NCI-H82 treated with DMSO at 0.1 percent for 48 hours (cell line): ENCODE results near the gene RNF180.

Experiments used
- DNase-seq: peaks from one replicate; lab custom pipeline; 2025; ENCODE audit not compliant: unreplicated experiment; lab: John Stamatoyannopoulos, UW

The RNF180 gene, protein sequence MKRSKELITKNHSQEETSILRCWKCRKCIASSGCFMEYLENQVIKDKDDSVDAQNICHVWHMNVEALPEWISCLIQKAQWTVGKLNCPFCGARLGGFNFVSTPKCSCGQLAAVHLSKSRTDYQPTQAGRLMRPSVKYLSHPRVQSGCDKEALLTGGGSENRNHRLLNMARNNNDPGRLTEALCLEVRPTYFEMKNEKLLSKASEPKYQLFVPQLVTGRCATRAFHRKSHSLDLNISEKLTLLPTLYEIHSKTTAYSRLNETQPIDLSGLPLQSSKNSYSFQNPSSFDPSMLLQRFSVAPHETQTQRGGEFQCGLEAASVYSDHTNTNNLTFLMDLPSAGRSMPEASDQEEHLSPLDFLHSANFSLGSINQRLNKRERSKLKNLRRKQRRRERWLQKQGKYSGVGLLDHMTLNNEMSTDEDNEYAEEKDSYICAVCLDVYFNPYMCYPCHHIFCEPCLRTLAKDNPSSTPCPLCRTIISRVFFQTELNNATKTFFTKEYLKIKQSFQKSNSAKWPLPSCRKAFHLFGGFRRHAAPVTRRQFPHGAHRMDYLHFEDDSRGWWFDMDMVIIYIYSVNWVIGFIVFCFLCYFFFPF

GRCh38 chr5:64165500-64166200 is at the start of gene RNF180:
Gene RNF180 (plus strand): TSS chr5:64165843. CDS start chr5:64200808, 34,965 bp downstream.
- DNase-seq = no peak

DNA sequence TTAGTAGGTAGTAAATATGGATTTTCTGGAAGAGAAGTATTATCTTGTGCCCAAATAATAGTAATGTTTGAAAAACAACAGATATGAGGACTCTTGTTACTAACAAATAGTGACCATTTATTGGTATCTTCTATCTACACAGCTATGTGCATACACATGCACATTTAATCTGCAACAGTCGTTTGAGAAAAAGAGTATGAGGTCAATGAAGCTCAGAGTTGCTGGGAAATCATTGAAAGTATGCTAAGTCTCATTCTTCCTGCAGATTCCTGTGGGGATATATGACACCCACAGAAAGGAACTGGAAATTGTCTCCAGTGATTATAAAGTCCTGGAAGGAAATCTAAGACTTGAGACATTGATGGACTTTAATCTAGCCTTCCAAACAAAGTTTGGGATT is 40.1 kb upstream of the RNF180 start:
- DNase-seq = no peak

- DNase-seq = no peak
Measured at GRCh38 chr5:64126202-64126741, 39.4 kb upstream of the RNF180 start.

- no peak for DNase-seq
Measured at GRCh38 chr5:64140018-64140417, 25.6 kb upstream of the RNF180 start.

DNA sequence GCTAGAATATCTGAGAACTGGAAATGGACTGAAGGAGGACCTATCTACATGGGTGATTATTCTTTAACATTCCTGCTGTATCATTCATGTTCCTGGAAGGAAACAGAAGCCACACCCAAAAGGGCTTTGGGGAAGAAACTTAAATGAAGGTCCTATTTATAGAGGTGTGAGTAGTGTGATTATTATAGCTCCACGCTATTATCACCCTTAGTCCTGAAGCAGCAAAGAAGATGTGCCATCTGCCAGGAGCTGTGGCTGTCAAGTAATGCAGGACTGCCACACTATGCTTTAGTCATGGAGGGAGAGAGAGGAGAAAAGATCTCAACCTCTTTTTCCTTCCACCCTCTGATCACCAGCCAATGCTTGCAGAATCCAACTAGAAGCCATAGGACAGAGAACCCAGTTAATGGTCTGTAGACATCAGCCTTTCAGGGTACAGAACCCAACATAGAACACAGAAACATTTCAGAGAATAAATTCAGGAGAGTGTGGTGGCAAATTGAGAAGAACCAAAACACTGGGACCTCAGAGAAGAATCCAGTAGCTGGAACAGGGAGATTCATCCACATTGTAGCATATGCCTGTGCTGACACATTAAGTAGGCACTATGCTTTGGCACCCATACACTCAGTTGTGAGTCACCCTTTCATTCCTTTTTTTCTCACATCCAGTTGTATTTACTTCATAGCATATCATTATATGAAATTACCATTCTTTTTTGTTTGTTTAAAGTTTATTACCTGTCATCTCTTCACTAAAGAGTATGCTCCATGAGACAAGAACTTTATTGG is 21.0 kb upstream of the RNF180 start:
- no peak for DNase-seq

DNA sequence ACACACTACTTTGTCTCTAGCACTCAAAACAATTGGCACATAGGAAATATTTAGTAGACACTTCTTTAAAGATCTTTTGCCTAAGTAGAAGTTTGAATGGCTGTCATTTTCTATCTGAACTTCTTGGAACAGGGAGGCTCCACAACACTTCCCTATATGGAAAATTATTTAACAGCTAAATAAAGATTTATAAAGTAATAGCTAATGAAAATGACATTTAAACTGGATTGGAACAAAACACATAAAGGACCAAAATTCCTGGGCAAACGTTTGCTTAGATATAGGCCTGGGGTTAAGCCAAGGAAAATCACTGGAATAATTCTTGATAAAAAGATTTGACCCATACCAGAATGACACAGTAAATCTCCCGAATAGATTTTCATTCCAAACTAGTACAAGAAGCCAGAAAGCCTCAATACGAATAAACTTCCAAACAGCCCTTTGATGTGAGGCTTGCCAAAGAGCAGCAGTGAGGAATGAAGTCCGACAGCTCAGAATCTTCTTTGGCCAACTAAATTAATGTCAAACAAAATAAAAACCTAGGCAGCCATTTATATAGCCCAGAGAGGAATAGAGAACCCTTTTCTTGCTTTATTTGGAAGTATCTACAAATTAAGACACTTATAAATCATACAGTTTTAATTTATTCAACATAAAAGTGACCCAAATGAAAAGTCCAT is 20.3 kb upstream of the RNF180 start:
- DNase-seq = no peak

GRCh38 chr5:64147379-64147778 is 18.3 kb upstream of the RNF180 start:
- no peak for DNase-seq

DNA sequence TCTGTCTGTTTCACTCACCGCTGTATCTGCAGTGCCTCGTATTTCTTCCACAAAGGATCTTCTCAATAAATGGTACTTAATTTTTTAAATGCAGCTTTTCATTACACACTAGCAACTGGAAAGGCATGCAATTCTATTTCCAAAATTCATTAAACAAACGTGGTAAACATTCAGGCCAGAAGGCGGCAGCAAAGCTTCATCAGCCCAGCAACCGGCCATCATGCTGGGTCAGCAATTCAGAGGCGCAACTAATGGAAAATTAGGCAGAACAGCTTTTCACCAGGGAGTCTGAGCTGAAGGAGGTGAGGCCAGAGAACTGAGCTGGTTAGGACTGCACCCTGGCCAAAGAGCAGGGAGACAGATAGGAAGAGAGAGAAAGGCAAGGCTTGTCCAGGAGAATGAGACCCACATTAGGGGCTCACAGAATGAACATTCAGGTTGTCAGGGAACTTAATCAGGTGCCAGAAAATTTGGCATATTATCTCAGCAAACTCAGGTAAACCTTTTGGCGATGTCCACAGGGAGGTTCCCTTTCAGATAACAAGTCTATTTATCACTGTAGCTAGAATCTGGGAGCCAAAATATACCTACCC is 17.7 kb upstream of the RNF180 start:
- peak; percentile 15 for DNase-seq

DNA sequence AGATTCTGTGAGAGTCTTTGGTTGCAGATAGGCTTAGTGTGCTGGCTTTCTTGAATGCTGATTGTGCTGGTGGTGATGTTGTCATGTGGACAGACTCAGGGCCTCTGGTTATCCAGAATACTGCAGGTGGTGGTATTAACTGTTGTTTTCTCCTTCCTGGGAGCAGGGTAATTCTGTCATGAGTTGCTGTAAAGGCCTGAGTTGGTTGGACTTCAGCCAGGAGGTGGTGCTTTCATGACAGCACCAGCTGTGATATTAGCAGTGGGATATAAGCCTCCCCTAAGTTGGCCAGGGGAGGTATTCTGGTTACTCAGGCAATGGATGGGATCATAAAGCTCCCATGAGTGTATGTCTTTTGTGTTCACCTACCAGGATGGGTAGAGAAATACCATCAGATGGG is 16.4 kb upstream of the RNF180 start:
- no peak for DNase-seq

GRCh38 chr5:64149857-64150521 is 15.7 kb upstream of the RNF180 start:
- no peak for DNase-seq

DNA sequence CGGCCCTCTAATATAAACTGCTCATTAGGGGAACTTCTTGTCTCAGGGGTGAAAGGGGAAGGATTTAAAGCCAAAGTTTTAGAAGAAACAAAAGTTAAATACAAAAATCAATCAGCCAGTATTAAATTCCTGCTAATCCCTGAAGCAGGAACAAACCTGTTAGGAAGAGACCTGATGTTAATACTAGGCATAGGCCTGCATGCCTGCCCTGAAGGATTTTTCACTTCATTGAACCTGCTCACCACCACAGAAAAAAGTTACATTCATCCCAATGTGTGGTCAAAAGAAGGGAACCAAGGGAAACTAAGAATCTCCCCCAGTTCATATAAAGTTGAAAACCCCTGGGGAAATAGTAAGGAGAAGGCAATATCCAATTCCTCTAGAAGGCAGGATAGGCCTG is 9.4 kb upstream of the RNF180 start:
- DNase-seq = no peak

- DNase-seq = no peak
Measured at GRCh38 chr5:64158827-64159226, 6.8 kb upstream of the RNF180 start.

DNA sequence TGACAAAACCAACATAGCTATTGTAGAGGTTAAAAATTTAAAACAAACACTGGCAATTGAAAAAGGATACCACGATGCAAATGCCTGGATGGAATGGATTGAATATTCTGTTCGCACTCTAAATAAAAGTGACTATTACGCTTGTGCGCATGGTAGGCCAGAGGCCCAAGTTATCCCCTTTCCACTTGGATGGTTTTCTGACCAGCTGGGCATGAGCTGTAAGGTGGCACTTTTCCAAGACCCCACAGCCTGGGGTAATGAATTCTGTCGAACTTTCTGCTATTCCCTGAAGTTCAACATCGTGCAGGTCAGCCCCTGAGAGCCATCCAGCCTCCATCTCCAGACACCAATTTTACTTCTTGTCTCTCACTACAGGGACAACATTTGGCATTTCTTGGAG is 5.4 kb upstream of the RNF180 start:
- DNase-seq = no peak

GRCh38 chr5:64161420-64161819 is 4.2 kb upstream of the RNF180 start:
- DNase-seq = no peak

GRCh38 chr5:64163135-64163534 is 2.5 kb upstream of the RNF180 start:
- no peak for DNase-seq

DNA sequence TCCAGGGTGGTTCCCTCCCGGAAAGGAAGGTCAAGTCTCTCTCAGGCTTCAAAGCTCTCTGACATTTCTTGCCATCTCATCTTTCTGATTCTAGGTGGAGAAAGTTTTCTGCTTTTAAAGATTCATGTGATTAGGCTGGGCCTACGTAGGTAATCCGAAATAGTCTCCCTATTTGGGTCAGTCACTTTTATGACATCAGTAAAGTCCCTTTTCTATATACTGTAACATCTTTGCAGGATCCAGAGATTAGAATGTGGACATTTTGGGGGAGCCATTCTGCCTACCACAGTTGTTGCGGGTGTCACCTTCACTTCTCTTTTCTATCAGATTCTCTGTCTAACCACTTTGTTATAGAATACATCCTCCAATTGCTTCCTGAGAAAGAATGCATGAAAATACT is 1.9 kb upstream of the RNF180 start:
- DNase-seq = no peak

- no peak for DNase-seq
Measured at GRCh38 chr5:64164166-64164565, 1.5 kb upstream of the RNF180 start.

DNA sequence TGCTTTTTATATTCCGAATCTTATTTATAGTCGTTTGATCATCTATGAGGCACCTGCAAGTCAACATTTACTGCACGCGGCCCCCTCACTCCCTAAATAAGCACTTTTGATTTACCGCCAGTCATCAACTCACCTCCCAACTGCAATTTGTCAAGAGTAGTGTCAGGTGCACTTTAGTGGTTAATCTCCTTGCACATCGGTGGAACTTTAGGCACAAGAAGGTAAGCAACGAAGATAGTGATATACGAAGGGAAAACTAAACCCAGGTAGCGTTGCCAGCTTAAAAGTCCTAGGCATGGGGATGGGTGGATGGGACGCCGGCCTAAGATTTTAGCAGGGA is 513 bp upstream of the RNF180 start:
- DNase-seq = no peak

GRCh38 chr5:64166201-64166959 is 737 bp downstream of the RNF180 start:
- no peak for DNase-seq
